ENCODE measurements around the gene AOPEP.

DNA sequence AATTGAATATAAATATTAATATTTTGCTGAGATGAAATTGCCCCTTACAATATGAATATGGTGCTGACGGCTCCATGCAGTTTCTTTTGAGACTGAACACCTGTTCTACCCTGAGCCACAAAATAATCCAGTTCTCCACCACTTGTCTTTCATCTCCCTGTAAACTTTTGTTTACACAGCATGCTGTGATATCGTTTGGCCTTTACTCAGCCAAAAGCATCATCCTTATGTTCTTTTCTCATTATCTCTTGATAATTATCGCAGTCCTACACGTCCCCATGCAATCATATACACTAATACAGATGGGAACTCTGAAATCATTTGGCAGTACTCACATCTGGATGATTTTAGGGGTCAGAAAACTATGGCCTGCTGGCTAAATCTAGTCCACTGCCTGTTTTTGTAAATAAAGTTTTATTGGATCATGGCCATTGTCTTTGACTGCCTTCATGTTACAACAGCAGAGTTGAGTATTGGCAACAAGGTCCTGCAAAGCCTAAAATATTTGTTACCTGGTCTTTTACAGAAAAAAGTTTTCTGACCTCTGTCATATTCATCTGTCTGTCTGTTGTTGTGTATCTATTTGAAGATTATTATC lies 53.3 kb downstream of the AOPEP start:
- TF ChIP-seq CTCF (IDR thresholded peaks at IDR 0.05) (no peak), POLR2A (IDR thresholded peaks at IDR 0.05) (no peak), POLR2AphosphoS5 (IDR thresholded peaks at IDR 0.05) (no peak)

All from sigmoid colon (tissue), 4 donors.